Erythroblast (primary cell): Measurements from ENCODE around the gene SAP30BP.

Source experiments
- GATA1 ChIP-seq: IDR thresholded peaks from 2 replicates; pipeline ENCODE4 v1.6.1; 2011; ENCODE audit warnings: low read depth, mild to moderate bottlenecking, control low read depth, low read length, moderate library complexity
- POLR2A ChIP-seq: IDR thresholded peaks from 2 replicates; pipeline ENCODE4 v1.6.1; 2011; ENCODE audit warnings: mild to moderate bottlenecking, low read length

DNA sequence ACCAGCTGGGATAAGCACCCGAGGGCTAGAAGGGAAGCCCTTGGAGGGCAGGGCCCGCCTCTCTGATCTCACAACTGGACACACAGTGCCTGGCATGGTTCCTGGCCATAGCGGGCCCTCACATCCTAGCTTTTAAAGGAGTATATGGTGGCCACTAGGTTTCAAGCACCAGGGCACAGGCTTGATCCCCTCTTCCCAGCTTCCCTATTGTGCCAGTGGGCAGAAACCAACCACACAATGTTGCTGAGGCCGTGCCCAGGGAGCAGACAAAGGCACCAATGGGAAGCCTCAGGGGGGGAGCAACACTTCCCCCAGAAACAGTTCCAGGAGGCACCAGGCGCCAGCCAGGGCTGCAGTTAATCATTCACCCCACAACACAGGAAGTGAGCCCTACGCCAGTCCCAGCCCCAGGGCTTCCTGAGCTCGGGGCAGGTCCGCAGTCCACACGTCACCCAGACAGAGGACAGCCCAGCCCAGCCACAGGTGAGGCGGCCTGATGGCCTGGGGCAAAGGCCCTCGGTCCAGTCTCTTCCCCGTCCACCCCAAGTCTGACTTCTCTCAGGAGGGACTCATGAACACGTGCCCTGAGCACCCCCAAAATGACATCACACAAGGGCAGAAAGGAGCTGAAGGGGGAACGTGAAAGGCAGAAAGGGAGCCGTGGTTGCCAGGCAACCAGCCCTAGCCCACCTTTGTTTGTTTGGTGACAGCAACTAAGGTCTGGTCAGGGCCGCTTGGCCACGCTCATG is 21.1 kb upstream of the SAP30BP start:
- TF ChIP-seq POLR2A, result no peak
- TF ChIP-seq GATA1, result no peak
